SK-N-SH (cell line): ENCODE data around the gene FHOD3. TPM values are rescaled to one million over a fixed set of nuclear protein-coding genes. Genes with fewer than 3 reads are reported as not detected.

Experiments used
- CTCF ChIA-PET: fragments of 300-600, 350-600 bp; formaldehyde crosslinking; extraction: SDS; loops from one replicate; lab custom pipeline; 2021; lab: Yijun Ruan, JAX
- POLR2A ChIA-PET: fragments of 350-600 bp; sonication (Branson Sonifier 250); formaldehyde crosslinking; extraction: SDS; loops from one replicate; lab custom pipeline; 2020; ENCODE audit warnings: antibody characterized with exemption, inconsistent platforms; lab: Yijun Ruan, JAX
- DNase-seq: peaks from one replicate; pipeline ENCODE4 v3.0.0; 2012
- H2AFZ ChIP-seq: fragments of 200-600 bp; sonication (generic); 2 replicates; pipeline ENCODE4 v1.8.1; 2016; ENCODE audit warnings: antibody characterized with exemption, mild to moderate bottlenecking, low read depth
- H3F3A ChIP-seq: fragments of 200-600 bp; sonication (generic); replicated peaks from 2 replicates; pipeline ENCODE3; 2016; ENCODE audit warnings: antibody characterized with exemption, mild to moderate bottlenecking; ENCODE audit not compliant: insufficient read depth
- H3K27ac ChIP-seq, 2 experiments: fragments of 200-500 bp in 1 of 2; fragments of 200-600 bp in 1 of 2; sonication (Bioruptor generic) in 1 of 2; sonication (generic), shearing (Covaris generic) in 1 of 2; 2 replicates each; pipeline versions ENCODE4 v1.5.1 to v1.6.1; 2014 to 2016; ENCODE audit warnings: low read depth in 2 of 2, inconsistent platforms in 1 of 2, low read length in 1 of 2, mild to moderate bottlenecking in 1 of 2, mixed read lengths in 1 of 2
- H3K27me3 ChIP-seq: fragments of 200-600 bp; sonication (generic), shearing (Covaris generic); 2 replicates; pipeline ENCODE4 v1.6.1; 2016; ENCODE audit warnings: mixed run types; ENCODE audit not compliant: insufficient read depth
- H3K36me3 ChIP-seq, 2 experiments: fragments of 200-500 bp in 1 of 2; fragments of 200-600 bp in 1 of 2; sonication (Bioruptor generic) in 1 of 2; sonication (generic) in 1 of 2; replicated peaks in 1 of 2; 2 replicates each; pipeline versions ENCODE3 to v1.5.1; 2014 to 2016; ENCODE audit warnings: low read length in 1 of 2, mild to moderate bottlenecking in 1 of 2; ENCODE audit not compliant: insufficient read depth in 2 of 2, control insufficient read depth in 1 of 2
- H3K4me1 ChIP-seq, 2 experiments: fragments of 200-500 bp in 1 of 2; fragments of 200-600 bp in 1 of 2; sonication (Bioruptor generic) in 1 of 2; sonication (generic), shearing (Covaris generic) in 1 of 2; 2 replicates each; pipeline versions ENCODE4 v1.5.1 to v1.6.1; 2014 to 2016; ENCODE audit warnings: low read depth in 1 of 2, low read length in 1 of 2, mixed run types in 1 of 2; ENCODE audit not compliant: insufficient read depth in 2 of 2, control insufficient read depth in 1 of 2
- H3K4me2 ChIP-seq: fragments of 200-600 bp; sonication (generic), shearing (Covaris generic); 2 replicates; pipeline ENCODE4 v1.6.1; 2017; ENCODE audit warnings: mixed run types
- H3K4me3 ChIP-seq, 2 experiments: fragments of 200-500 bp in 1 of 2; fragments of 200-600 bp in 1 of 2; sonication (Bioruptor generic) in 1 of 2; sonication (generic), shearing (Covaris generic) in 1 of 2; 2 replicates each; pipeline versions ENCODE4 v1.5.1 to v1.8.1; 2014 to 2016; ENCODE audit warnings: low read depth in 2 of 2, inconsistent platforms in 1 of 2, low read length in 1 of 2, mild to moderate bottlenecking in 1 of 2, mixed read lengths in 1 of 2, moderate library complexity in 1 of 2
- H3K79me2 ChIP-seq: fragments of 200-600 bp; sonication (generic); 2 replicates; pipeline ENCODE4 v1.8.1; 2017; ENCODE audit warnings: mild to moderate bottlenecking; ENCODE audit not compliant: insufficient read depth
- H3K9ac ChIP-seq: fragments of 200-600 bp; sonication (generic); 2 replicates; pipeline ENCODE4 v1.6.1; 2017; ENCODE audit warnings: mixed run types
- H3K9me2 ChIP-seq: fragments of 200-600 bp; sonication (generic); 2 replicates; pipeline ENCODE4 v1.6.1; 2017; ENCODE audit warnings: mixed run types
- H3K9me3 ChIP-seq: fragments of 200-600 bp; sonication (generic); 2 replicates; pipeline ENCODE4 v1.6.1; 2017; ENCODE audit warnings: mixed run types, mild to moderate bottlenecking, moderate library complexity
- H4K20me1 ChIP-seq: fragments of 200-600 bp; sonication (generic); 2 replicates; pipeline ENCODE4 v1.6.1; 2017; ENCODE audit warnings: mild to moderate bottlenecking, mixed run types; ENCODE audit not compliant: insufficient read depth
- CHD2 ChIP-seq: fragments of 150-350 bp; IDR thresholded peaks from 2 replicates; pipeline ENCODE4 v1.6.1; 2018; ENCODE audit warnings: low read length; ENCODE audit not compliant: partially characterized antibody
- ELF1 ChIP-seq: IDR thresholded peaks from 2 replicates; pipeline ENCODE4 v1.4.0; 2012
- EP300 ChIP-seq, 2 experiments: IDR thresholded peaks; 2 replicates each; pipeline versions ENCODE4 v1.4.0 to v1.6.1; 2012; ENCODE audit warnings: borderline replicate concordance in 1 of 2, low read depth in 1 of 2, low read length in 1 of 2
- FOSL2 ChIP-seq: IDR thresholded peaks from 2 replicates; pipeline ENCODE4 v1.4.0; 2012; ENCODE audit warnings: low read depth, mild to moderate bottlenecking, moderate library complexity, borderline replicate concordance
- FOXJ3 ChIP-seq: sonication (generic); formaldehyde crosslinking; IDR thresholded peaks from 2 replicates; pipeline ENCODE4 v1.5.1; 2020; ENCODE audit warnings: mild to moderate bottlenecking, missing genetic modification reagents
- FOXM1 ChIP-seq: IDR thresholded peaks from 2 replicates; pipeline ENCODE4 v1.4.0; 2012; ENCODE audit warnings: low read depth, mild to moderate bottlenecking
- GATA2 ChIP-seq: sonication (generic); formaldehyde crosslinking; IDR thresholded peaks from 2 replicates; pipeline ENCODE4 v1.5.0; 2020; ENCODE audit warnings: mild to moderate bottlenecking, missing genetic modification reagents
- IRF3 ChIP-seq: fragments of 150-350 bp; IDR thresholded peaks from 2 replicates; pipeline ENCODE4 v1.6.1; 2016; ENCODE audit warnings: mild to moderate bottlenecking, low read depth, low read length
- JUND ChIP-seq: IDR thresholded peaks from 2 replicates; pipeline ENCODE4 v1.4.0; 2012
- MAX ChIP-seq: IDR thresholded peaks from 2 replicates; pipeline ENCODE4 v1.4.0; 2012; ENCODE audit warnings: low read depth
- MEF2A ChIP-seq: IDR thresholded peaks from 2 replicates; pipeline ENCODE4 v1.4.0; 2012; ENCODE audit warnings: low read depth, borderline replicate concordance
- POLR2AphosphoS5 ChIP-seq: IDR thresholded peaks from 2 replicates; pipeline ENCODE4 v1.6.1; 2012; ENCODE audit warnings: low read depth, low read length
- RAD21 ChIP-seq: IDR thresholded peaks from 2 replicates; pipeline ENCODE4 v1.6.1; 2012; ENCODE audit warnings: mild to moderate bottlenecking, low read length
- RXRA ChIP-seq: IDR thresholded peaks from 2 replicates; pipeline ENCODE4 v1.4.0; 2012; ENCODE audit warnings: low read depth, mild to moderate bottlenecking, borderline replicate concordance
- SMC3 ChIP-seq: IDR thresholded peaks from 2 replicates; pipeline ENCODE4 v1.6.1; 2012; ENCODE audit warnings: low read depth, low read length, improper control_type of control experiment
- TEAD4 ChIP-seq: IDR thresholded peaks from 2 replicates; pipeline ENCODE4 v1.4.0; 2012; ENCODE audit warnings: mild to moderate bottlenecking, borderline replicate concordance; ENCODE audit not compliant: insufficient read depth
- USF1 ChIP-seq: IDR thresholded peaks from 2 replicates; pipeline ENCODE4 v1.4.0; 2012; ENCODE audit warnings: low read depth, borderline replicate concordance
- USF2 ChIP-seq: fragments of 150-350 bp; IDR thresholded peaks from 2 replicates; pipeline ENCODE4 v1.6.1; 2017; ENCODE audit warnings: antibody characterized with exemption, low read length, low read depth, borderline replicate concordance
- YY1 ChIP-seq: IDR thresholded peaks from 2 replicates; pipeline ENCODE4 v1.4.0; 2012; ENCODE audit warnings: low read depth, mild to moderate bottlenecking
- WGBS: methylation state at CpG from one replicate; pipeline ENCODE4 v1.1.6; 2017; ENCODE audit warnings: low lambda C conversion rate; 5-methylcytosine and 5-hydroxymethylcytosine counted together
- polyA plus RNA-seq, 3 experiments: library from polyadenylated mRNA; depleted of rRNA; stranded (reverse); fragments of >200 nt; gene quantifications; 2 replicates each; pipeline ENCODE4 v1.2.3, GENCODE V29; 2012

Gene FHOD3
- polyA plus RNA-seq, 1 of the 3 experiments (the other 2 are of a cell fraction) = 10.9 TPM

GRCh38 chr18:36668349-36668748 is 370.8 kb downstream of the FHOD3 start:
- Histone ChIP-seq H3K4me2 (no peak overlapping the region), H3K9me2 (no peaks in the 10 kb centered on the region), H2AFZ (no peak overlapping the region), H3K9ac (no peak overlapping the region), H3K79me2 (no peaks in the 10 kb centered on the region), H3K4me3 (no peak overlapping the region), H3K36me3 (no peaks in the 10 kb centered on the region), H3K27ac (no peak overlapping the region), H3F3A (no peaks in the 10 kb centered on the region), H3K9me3 (no peaks in the 10 kb centered on the region), H3K27me3 (no peaks in the 10 kb centered on the region), H3K4me1 (peaks cover 0 to 4% of the 10 kb centered on the region in 2 experiments; a peak in 2 of 4 replicates), H4K20me1 (no peaks in the 10 kb centered on the region)
- ChIA-PET CTCF (interaction anchor here (2.3 kb wide), 1 partner anchor 20 kb away, joined by 7 read pairs; no protein-coding TSS in a partner anchor), POLR2A (no interaction called here)
- no peak for DNase-seq
- TF ChIP-seq FOXM1 (no peak), USF1 (no peak), USF2 (no peak), RAD21 (no peak), IRF3 (no peak), FOXJ3 (no peak), EP300 (IDR thresholded peaks at IDR 0.05; ENCODE audit: borderline replicate concordance in 1 of 2, low read depth in 1 of 2, low read length in 1 of 2) (no peak), GATA2 (CRISPR knock-in tag) (no peak), TEAD4 (no peak)
- 88% methylated on average over 1 of the region's 1 CpG for WGBS

- CTCF ChIA-PET = interaction anchor here (1.6 kb wide), 1 partner anchor 15 kb away, joined by 5 read pairs; no protein-coding TSS in a partner anchor
- peak overlapping the region in 1 of 2 experiments; percentile 1; a peak in 1 of 4 replicates for H3K4me3 ChIP-seq
Measured at GRCh38 chr18:36672437-36673344, 375.2 kb downstream of the FHOD3 start.

More at GRCh38 chr18:36672437-36673344, 375.2 kb downstream of the FHOD3 start:
- H2AFZ ChIP-seq = no peak overlapping the region
- no peak for DNase-seq
- WGBS = 57% methylated on average over 11 of the region's 11 CpGs
- H3K9me3 ChIP-seq = peaks cover 7% of the 10 kb centered on the region
- H3K9me2 ChIP-seq = no peaks in the 10 kb centered on the region
- H3K36me3 ChIP-seq = peaks cover 7 to 8% of the 10 kb centered on the region in 2 experiments
- H3K79me2 ChIP-seq = no peaks in the 10 kb centered on the region
- no peaks in the 10 kb centered on the region for H3F3A ChIP-seq
- H4K20me1 ChIP-seq = no peaks in the 10 kb centered on the region
- no peak overlapping the region for H3K9ac ChIP-seq
- peaks cover 0 to 4% of the 10 kb centered on the region in 2 experiments; a peak in 2 of 4 replicates for H3K4me1 ChIP-seq
- H3K27me3 ChIP-seq = no peaks in the 10 kb centered on the region
- no peak for TF ChIP-seq JUND
- TF ChIP-seq FOSL2 = no peak
- no peak for TF ChIP-seq USF2
- TF ChIP-seq CHD2 = no peak
- TF ChIP-seq MAX = no peak
- TF ChIP-seq MEF2A = no peak
- no peak for TF ChIP-seq SMC3
- TF ChIP-seq POLR2AphosphoS5 = no peak
- no peak for TF ChIP-seq USF1
- TF ChIP-seq FOXM1 = no peak
- no peak for TF ChIP-seq ELF1
- no peak for TF ChIP-seq RXRA
- TF ChIP-seq IRF3 = no peak
- TF ChIP-seq YY1 = no peak
- POLR2A ChIA-PET = no interaction called here
- no peak overlapping the region for H3K27ac ChIP-seq
- no peak overlapping the region for H3K4me2 ChIP-seq
